Bronchial epithelial cell (primary cell): ENCODE measurements around the gene TMEM117. TPM values are rescaled to one million over a fixed set of nuclear protein-coding genes. Genes with fewer than 3 reads are reported as not detected.

Source experiments
- DNase-seq: peaks from one replicate; pipeline ENCODE4 v3.0.0-alpha.2; 2010; ENCODE audit warnings: low read depth
- FAIRE-seq: peaks from 2 replicates; lab custom pipeline; 2011; peaks lifted over from hg19 to GRCh38; lab: Jason Lieb, UNC
- H3K27me3 ChIP-seq: 2 replicates; pipeline ENCODE4 v1.5.1; 2011; ENCODE audit warnings: low read length; ENCODE audit not compliant: control insufficient read depth, insufficient read depth
- H3K36me3 ChIP-seq: 2 replicates; pipeline ENCODE4 v1.5.1; 2011; ENCODE audit warnings: low read length; ENCODE audit not compliant: control insufficient read depth, insufficient read depth
- H3K4me3 ChIP-seq: 2 replicates; pipeline ENCODE4 v1.5.1; 2011; ENCODE audit warnings: mild to moderate bottlenecking, low read depth, low read length, control low read depth
- total RNA-seq: library from RNA; depleted of rRNA; stranded (reverse); fragments of >200 nt; gene quantifications from 2 replicates; pipeline ENCODE4 v1.2.1, GENCODE V29; 2014
- TF ChIP-seq, protein P1 (sequence below): IDR thresholded peaks from 2 replicates; pipeline ENCODE4 v1.5.1; 2011; ENCODE audit warnings: mild to moderate bottlenecking, moderate library complexity, low read length, control low read depth, inconsistent platforms; ENCODE audit not compliant: insufficient read depth, severe bottlenecking

The TMEM117 gene
- total RNA-seq, 1 donor from 2014 or later: 6.6 TPM

GRCh38 chr12:43969882-43970281 is 134.0 kb downstream of the TMEM117 start:
- no peaks in the 10 kb centered on the region for H3K36me3 ChIP-seq
- TF ChIP-seq, protein P1, sequence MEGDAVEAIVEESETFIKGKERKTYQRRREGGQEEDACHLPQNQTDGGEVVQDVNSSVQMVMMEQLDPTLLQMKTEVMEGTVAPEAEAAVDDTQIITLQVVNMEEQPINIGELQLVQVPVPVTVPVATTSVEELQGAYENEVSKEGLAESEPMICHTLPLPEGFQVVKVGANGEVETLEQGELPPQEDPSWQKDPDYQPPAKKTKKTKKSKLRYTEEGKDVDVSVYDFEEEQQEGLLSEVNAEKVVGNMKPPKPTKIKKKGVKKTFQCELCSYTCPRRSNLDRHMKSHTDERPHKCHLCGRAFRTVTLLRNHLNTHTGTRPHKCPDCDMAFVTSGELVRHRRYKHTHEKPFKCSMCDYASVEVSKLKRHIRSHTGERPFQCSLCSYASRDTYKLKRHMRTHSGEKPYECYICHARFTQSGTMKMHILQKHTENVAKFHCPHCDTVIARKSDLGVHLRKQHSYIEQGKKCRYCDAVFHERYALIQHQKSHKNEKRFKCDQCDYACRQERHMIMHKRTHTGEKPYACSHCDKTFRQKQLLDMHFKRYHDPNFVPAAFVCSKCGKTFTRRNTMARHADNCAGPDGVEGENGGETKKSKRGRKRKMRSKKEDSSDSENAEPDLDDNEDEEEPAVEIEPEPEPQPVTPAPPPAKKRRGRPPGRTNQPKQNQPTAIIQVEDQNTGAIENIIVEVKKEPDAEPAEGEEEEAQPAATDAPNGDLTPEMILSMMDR: no peak
- no peak overlapping the region for H3K4me3 ChIP-seq
- FAIRE-seq (no peak), DNase-seq (peak; percentile 91)
- H3K27me3 ChIP-seq: no peaks in the 10 kb centered on the region

- TF ChIP-seq, protein P1: no peak
- Histone ChIP-seq H3K4me3 (no peak overlapping the region), H3K27me3 (no peaks in the 10 kb centered on the region), H3K36me3 (no peaks in the 10 kb centered on the region)
- DNase-seq (no peak), FAIRE-seq (no peak)
Measured at GRCh38 chr12:43973385-43973784, 137.5 kb downstream of the TMEM117 start.

- Histone ChIP-seq H3K36me3 (no peaks in the 10 kb centered on the region), H3K4me3 (no peak overlapping the region), H3K27me3 (no peaks in the 10 kb centered on the region)
- DNase-seq (no peak), FAIRE-seq (no peak)
- TF ChIP-seq, protein P1: no peak
Measured at GRCh38 chr12:43973993-43974392, 138.1 kb downstream of the TMEM117 start.

- FAIRE-seq: no peak
- H3K36me3 ChIP-seq: no peaks in the 10 kb centered on the region
- DNase-seq: peak; percentile 61
Measured at GRCh38 chr12:43976027-43976426, 140.1 kb downstream of the TMEM117 start.

GRCh38 chr12:43978556-43978955 is 142.7 kb downstream of the TMEM117 start:
- no peaks in the 10 kb centered on the region for H3K27me3 ChIP-seq
- no peak for FAIRE-seq
- DNase-seq: no peak
- TF ChIP-seq, protein P1: no peak
- no peak overlapping the region for H3K4me3 ChIP-seq
- no peaks in the 10 kb centered on the region for H3K36me3 ChIP-seq

More at GRCh38 chr12:43976027-43976426, 140.1 kb downstream of the TMEM117 start:
- H3K27me3 ChIP-seq: no peaks in the 10 kb centered on the region
- no peak overlapping the region for H3K4me3 ChIP-seq
- TF ChIP-seq, protein P1: no peak

GRCh38 chr12:43979450-43979849 is 143.6 kb downstream of the TMEM117 start:
- Histone ChIP-seq H3K27me3 (no peaks in the 10 kb centered on the region), H3K4me3 (no peak overlapping the region), H3K36me3 (no peaks in the 10 kb centered on the region)
- TF ChIP-seq, protein P1: no peak
- DNase-seq: no peak
- FAIRE-seq: no peak
